ENCODE results near the gene LRMDA.

The LRMDA gene

DNA sequence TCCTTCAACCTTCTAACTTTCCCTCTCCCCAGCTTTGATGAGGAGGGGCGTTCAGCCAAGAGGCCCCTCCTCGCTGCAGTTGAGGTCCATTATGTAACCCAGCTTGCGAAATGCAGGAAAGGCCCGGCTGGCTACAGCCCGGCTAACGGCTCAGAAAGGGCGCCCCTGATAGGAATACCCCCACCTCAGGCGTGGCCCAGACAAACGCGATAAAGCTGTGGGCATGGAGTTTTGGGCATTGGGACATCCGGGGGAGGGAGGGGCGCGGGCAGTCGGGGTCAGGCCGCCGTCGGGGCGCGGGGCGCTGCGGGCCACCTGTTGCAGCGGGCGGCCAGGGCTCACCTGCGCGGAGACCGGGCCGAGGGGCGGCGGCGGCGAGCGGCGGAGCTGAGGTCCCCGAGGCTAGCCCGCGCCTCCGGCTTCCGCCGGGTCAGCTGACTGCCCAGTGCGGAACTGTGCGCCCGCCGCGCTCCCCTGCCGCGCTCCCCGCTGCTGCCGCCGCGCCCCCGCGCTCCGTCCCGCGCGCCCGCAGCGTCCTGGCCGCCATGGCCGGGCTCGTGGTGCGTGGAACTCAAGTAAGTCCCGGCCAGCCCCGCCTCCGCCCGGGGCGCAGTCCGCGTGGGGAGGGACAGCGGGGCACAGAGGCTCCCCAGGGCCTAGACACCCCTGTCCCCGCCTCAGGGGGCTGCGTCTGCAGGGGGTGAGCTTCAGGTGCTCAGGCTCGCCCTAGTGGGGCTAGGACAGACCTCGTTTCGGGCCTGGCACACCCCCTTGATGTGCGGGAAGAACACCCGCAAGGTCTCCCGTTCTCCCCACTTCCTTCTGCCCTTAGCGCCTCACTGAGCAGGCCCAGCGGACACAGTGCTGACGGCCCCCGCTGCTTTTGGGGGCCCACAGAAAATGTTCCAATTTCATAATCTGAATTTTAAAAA lies at the start of gene LRMDA:
Gene LRMDA (plus strand): TSS at position 445 of the 932 bp plus-strand sequence.
- DNase-seq, result no peak

DNA sequence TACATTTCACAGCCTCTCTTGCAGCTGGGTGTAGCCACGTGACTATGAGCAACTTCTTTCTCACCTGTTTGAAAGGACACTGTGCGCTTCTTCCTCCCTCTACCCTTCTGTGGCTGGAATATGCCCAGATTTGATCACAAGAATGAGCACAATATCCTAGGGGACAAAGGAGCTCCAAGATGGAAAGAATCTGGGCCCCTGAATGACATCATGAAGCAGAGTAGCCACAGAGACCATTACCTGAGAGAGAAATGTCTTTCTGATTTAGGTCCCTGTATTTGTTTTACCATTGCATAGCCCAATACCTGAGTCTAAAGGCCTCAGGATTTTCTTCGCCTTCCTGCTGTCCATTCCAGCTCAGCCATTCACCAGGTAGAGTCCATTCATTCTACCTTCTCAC lies 45.3 kb upstream of the LRMDA start:
- DNase-seq, result no peak

DNA sequence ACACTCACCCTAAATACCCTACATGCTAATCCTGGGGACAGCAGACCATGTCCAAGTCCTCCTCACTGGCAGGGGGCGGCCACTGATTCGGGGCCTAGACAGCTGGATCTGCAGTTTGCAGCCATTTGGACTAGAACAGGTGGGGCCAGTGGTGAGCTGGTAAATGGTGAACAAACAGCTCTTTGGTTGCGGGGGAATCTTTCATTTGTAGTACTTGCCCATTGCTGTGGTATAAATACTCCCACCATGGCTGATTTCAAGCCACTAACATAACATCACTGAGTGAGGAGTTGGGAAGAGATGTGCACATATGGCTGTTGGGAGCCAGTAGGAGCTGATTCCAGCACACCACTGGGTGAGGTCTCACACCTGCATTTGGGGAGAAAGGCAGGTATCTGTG lies 43.3 kb upstream of the LRMDA start:
- DNase-seq, result no peak

DNA sequence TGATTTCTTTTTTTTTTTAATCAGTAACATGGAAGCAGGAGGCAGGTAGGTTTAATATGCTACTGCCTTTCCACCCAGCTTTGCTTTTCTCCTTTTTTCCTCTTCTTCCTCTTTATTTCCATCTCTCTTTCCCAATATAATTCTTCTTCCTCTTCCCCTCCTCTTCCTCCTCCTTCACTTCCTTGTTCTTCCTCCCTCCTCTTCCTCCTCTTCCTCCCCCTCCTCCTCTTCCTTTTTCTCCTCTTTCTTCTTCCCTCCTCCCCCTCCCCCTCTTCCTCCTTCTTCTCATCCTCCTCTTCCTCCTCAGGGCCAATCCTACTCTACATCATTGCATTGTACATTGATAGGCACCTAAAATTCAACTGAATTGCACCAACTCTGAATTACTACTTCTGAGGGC lies 41.2 kb upstream of the LRMDA start:
- DNase-seq, result no peak

DNA sequence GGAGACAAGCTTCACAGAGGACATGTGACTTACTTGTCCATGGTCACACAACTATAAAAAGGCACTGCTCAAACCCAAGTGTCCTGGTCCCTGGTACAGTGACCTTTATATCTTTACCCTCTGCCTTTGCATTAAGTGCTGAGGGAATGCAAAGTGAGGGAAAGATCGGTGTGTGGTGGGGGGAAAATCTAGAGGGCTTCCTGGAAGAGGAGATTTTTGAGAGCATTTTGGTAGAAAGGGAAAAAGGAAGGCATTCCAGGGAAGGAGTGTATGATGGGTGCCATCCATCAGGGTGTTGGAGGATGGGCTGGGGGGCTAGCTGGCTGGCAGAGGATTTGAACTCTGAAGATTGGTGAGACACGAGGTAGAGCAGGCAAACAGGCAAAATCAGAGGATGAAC lies 39.2 kb upstream of the LRMDA start:
- DNase-seq, result no peak

DNA sequence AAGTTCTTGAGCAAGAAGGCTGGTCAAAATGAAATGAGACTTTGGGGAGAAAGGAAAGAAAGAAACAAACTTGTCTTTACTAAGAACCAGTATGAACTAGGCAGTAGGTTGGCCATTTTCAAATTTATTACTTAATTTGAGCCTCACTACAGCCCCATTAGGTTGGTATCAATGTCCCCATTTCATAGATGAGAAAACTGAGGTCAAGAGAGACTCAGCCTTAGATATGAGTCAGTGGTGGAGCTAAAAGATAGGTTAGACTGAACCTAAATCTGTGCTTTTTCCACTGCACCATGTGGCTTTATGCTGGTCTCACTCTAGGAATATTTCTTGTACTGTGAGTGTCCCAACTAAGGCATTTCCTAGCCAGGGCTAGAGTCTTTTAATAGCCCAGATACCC lies 38.7 kb upstream of the LRMDA start:
- no peak for DNase-seq

DNA sequence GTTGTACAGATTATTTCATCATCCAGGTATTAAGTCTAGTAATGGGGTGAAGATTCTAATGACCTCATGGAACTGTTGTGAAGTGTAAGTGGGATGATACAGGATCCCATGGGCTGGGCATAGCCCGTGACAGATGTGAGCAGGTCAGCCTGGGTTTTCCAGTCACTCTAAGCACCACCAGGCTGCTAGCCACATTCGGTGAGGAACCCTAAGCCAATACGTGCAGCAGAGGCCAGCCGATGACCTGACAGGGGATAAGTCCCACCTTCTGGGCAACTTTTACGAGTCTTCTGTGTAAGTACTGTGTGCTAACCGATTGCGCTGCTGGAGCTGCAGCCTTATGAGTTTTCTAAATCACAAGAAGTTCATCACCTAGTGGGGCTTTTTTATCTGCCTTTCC lies 37.2 kb upstream of the LRMDA start:
- no peak for DNase-seq

DNA sequence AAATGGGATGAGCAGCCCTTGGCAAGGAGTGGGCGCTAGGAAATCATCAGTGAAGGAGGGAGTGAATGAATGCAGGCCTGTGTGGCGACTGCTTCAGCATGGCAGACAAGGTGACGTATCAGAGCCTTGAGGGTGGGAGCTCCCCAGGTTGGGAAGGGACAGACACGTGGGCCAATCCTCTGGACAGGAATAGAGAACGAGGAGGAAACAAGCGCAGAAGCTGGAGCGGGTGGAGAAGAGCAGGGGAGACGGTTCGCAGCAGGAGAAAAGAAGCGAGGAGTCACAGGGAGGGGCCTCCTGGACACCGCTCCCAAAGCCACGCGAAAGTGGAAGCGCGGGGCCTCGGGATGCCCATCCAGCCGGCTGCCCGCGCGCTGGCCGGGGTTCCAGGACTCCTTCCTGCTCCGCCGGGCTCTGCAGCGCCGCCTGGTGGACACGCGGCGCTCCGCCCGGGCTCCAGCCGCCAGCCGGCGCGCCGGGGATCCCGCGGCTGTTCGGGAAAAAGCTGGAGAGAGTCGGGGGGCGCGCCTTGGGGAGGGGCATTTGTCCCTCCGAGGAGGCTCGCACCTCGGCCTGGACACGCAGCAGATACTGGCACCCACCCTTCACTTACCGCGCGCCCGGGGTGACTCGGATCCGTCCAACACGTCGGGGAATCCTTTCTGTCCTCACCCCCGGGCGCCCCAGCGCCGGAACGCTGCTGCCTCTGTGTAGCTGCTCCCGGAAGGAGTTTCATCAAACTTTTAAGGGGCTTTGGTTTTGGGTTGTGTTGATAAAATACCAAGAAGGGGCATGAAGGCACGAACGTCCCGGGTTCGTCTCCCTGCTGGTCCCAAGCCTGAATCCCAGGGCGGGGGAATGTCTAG lies 36.1 kb upstream of the LRMDA start:
- peak; percentile 66 for DNase-seq

DNA sequence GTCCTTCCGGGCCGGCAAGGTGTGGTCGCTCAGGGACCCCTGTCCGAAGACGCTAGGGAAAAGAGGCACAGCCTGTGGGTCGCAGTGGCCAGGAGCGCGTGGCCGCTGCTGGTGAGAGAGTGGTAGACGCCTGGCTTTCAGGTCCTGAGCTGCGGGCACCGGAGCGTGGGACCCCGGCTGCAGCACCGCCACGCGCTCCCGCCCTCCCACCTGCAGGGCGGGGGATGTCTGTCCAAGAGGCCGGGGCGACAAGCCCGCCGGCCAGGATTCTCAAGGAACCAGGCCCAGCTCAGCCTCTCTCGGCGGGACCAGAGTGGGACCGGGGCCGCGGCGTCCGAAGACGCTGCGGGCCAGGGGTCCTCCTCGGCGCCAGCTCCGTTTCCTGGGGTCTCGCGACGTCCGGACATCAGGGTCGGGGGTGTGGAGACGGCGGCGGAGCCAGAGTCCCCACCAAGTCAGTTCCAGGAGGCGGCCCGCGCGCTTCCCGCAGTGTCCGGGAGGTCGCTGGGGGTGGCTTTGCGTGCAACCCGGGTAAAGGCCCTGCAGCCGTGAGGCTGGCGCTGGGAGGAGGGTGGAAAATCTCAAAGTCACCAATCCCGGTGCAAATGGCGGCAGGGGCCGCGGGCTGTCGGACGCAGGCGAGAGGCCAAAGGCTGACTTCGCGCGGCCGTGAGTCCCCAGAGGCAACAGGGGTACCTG lies 35.3 kb upstream of the LRMDA start:
- no peak for DNase-seq

DNA sequence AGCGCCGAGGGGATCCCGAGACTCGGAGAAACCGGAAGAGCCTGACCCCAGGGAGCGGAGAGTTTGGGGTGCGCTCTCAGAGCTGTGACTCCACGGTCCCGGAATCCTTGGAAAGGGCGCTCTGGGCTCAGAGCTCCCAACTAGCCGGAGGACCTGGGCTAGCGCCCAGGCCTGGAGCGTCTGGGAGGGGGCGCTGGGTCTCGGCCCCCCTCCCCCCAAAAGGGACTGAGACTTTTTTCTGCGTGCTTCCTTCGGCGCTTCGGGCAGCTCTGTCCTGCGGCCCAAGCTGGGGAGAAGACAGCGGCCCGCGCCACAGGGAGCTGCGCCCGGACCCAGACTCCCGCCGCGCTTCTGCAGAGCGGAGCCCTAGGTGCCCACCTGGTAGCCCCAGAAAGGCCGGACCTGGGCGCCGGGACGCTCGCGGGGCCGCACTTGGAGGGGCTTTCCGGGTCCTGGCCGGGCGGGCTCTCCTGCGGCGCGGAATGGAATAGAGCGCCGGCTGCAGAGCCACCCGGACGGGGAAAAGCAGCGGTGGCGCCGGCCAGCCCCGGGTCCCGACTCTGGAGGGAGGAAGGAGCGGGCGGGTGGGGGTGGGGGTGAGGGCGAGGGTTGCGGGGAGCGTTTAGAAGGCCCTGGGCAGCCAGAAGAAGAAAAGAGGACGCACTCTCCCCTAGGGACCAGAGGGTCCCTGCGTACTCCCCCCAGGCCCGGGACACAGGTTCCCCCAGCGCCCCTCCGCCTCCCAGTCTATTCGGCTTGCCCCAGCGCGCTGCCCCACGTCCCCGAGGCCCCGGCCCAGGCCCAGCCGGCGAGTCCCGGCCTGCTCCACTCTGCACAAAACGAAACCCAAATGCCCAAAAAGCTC lies 34.6 kb upstream of the LRMDA start:
- DNase-seq, result no peak

DNA sequence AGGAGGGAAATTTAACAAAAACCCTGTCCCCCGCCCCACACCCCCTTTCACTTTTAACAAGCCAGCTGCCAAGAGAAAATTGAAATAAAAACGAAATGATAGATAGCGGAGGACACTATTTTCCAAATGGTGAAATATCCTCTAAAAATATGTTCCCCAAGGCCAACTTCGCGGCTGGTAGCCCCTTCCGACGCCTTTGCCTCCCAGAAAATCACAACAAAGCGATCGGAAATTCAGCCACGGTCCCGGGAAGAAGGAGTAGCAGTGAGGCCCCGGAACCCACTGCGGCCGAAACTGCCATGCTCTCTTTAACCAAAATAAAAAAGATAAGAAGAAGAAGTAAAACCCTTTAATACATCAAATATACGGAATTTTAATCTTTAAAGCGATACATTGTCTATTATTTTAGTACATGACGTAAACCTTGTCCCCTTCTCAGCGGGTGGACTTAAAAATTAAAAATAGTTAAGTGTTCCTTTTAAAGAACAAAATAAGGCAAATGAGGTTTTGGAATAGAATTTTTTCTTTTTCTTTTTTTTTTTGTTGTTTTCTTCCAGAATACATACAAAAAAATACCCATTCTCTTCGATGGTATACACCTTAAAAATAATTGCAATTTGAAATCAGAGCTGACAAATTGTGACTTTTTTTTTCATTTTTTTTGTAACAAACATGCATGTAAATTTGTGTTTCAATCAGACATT lies 33.8 kb upstream of the LRMDA start:
- DNase-seq, result no peak

DNA sequence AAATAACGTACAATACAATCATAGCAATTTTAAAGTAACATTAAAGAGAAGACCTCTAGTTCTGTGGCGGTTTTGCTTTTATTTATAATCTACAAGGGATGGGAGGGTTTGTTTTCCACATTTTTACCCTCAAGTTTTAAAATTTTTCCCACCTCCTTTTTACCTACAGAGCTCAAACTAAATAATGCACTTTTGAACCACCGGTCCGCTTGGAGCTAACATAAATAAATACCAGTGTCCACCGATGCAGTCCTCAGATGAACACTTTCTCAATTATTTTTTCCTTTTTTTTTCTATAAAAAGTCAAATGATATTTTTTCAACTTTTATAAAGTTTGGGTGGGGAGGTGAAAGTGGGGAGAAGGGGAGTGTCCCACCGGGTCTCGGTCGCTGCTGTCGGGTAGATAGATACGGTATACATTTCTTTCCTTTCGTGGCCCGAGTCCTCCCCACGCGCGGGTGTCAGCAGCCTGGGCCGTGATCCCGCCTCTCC lies 33.2 kb upstream of the LRMDA start:
- no peak for DNase-seq

DNA sequence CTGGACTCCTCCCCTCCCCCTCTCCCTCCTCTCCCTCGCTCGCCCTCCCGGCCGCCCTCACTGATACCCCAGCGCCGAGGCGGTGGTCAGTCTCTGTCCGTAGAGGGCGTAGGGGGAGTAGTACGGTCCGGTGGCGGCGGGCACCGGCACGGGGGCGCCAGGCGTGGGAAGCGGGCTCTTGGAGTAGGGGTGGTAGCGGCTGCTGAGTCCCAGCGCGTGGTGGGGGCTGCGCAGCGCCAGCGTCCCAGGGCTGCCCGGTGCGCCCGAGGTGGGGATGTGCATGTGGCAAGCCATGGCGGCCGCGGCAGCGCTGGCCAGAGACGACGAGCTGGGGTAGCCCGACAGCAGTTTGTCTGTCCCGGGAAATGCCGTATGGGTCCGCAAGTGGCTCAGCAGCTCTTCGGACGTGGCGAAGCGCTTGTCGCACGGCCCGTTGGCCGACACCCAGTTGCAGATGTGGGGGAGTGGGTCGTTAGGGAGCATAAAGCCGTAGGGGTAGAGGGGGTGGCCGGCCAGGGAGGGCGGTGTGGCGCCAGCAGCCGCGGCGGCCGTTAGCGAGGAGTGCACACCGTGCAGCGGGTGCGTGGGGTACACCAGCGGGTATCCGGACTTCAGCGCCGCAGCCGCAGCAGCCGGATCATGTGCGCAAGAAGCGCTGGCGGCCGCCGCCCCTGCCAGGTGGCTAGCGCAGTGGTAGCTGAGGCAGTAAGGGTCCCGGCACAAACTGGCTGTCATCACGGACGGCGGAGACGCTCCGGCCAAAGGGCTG lies 32.5 kb upstream of the LRMDA start:
- DNase-seq, result no peak

DNA sequence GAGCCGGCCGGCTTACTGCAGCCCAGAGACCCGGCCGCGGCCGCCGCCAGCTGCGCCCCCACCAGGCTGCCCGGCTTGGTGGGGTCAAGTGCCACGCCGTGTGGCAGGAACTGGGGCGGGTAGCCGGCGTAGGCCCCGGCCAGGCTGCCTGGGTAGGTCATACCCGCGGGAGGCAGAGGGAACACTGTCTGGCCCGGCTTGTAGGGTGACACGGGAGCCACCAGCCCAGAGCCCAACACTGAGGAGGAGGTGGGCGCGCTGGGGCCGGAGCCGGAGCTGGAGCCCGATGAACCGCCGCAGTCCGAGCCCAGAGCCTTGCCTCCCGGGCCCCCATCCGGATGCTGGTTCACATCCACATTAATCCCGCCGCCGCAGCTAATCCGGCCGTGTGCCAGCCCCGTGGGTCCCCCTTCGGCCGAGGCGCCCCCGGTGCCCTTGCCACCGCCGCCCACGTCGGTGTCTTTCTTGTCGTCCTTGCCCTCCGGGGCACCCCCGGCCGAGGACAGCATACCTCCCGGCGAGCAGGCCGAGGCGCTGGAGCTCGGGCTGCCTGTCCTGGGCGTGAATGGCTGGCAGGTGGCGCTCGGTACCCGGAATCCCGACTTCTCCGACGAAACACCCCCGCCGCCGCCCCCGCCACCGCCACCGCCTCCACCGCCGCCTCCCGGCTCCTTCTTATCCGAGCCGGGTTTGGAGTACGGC lies 31.8 kb upstream of the LRMDA start:
- DNase-seq, result peak; percentile 72

DNA sequence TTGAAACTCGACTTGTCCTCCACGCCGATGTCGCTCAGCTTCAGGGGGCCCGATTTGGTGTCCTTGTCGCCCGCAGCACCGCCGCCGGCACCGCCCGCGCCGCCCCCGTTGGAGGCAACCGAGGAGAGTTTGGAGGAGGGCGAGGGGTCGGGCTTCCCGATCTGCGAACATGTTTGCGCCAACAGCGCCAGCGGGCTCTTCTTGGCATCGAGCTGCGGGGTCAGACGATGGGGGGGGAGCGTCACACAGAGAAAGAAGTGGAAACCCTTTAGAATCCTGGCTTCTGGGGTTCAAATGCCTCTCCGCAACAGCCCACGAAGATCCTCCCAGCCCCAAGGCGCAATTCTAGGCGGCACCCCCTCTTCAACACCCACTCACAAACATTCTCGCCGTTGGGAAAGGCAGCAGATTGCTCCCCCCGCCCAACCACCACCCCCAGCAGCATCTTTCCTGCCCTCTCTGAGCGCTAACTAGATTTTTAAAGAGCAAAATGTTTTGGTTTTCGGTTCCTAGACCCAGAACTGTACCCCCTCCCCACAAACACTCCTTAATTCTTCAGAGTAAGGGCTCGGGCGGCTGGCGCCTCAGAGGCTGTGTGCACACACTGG lies 31.2 kb upstream of the LRMDA start:
- DNase-seq, result no peak

DNA sequence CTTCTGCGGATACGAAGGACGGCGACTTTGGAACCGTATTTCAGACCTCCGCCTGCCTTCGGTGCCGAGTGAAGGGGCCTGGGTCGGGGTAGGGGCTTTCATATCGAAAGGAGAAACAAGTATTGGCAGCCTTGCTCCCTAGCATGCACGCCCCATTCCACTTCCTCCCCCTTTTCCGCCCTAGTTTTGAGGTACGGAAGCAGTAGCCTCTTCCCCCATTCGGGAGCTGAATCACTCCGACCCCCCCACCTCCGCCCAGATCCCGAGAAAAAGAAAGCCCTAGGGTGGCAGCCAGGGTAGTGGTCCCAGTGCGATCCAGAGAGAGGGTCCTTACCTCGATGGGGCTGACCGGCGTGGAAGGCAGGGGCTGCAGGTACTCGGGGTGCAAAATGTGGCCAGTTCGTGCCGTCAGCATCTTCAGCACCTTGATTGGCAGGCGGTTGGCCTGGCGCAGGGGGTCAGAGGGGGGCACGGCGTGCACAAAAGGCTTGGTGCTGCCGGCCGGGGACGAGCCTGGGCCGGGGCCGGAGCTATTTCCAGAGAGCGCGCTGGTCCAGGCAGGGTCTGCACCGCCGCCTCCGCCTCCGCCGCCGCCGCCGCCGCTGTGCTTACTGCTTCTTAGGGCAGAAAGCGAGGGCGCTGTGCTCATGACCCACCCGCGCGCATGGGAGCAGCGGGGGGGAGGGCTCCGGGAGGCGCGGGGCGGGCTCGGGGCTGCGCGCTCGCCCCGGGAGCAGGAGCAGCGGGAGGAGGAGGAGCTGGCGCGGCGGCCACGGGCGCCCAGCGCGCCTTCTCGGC lies 30.5 kb upstream of the LRMDA start:
- peak; percentile 70 for DNase-seq

DNA sequence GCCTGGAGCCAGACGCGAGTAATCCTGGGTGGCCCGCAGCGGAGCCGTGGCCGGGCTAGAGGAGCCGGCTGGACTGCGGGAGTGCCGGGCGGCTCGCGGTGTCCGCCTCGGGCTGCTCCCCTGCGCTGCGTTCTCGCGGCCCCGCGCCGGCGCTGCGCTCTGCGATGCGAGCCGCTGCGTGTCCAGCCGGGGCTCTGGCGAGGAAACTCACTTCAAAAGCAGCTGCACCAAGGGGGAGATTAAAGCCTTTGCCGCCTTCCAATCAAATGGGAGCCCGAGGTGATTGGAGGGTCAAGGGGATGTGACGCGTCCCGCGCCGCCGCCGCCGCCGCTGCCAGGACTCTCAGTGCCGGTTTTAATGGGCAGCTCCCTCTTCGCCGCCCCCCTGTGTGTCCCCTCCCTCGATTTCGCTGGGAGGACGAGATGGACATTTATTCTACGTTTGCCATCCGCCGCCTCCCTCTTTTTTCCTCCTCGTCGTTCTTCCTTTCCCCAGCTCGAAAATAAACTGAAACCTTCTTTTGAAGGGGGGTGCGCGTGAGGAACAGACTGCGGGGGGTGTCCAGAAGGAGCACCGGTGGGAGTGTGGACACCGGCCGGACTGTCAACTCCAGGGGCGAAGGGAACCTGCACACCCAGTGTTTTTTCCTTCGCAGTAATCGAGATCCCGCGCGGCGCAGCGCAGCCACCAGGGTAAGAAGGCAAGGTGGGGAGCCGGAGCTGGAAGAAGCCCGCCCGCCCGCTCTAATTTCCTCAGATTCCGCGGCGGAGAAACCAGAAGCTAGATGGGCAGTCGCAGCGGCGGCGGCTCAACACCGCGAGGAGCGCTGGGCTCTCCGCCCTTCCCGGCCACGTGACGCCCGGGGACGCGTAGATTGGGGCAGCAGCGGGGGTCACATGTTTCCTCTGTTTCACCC lies 29.6 kb upstream of the LRMDA start, which contains the start of gene ZNF503:
Gene ZNF503 (minus strand): TSS at position 196 of the 917 bp plus-strand sequence. CDS start 345 bp downstream, outside the sequence.
- DNase-seq, result peak; percentile 67

All from activated CD8-positive, alpha-beta memory T cell treated with anti-CD3 and anti-CD28 coated beads for 24 hours (primary cell).